GM21529 (cell line): Measurements from ENCODE around the gene SYNPO.

Experiments used
- ATAC-seq: cut with Tn5 transposase; IDR thresholded peaks from one replicate; pipeline ENCODE4 v1.9.1; 2021; ENCODE audit not compliant: unreplicated experiment

Gene SYNPO

GRCh38 chr5:150641824-150642566 lies 1.5 kb downstream of the SYNPO start:
- no peak for ATAC-seq

GRCh38 chr5:150642567-150642927 lies 2.1 kb downstream of the SYNPO start:
- ATAC-seq = no peak

GRCh38 chr5:150642991-150643710 lies 2.7 kb downstream of the SYNPO start:
- no peak for ATAC-seq

- no peak for ATAC-seq
Observed at GRCh38 chr5:150644058-150644457, 3.6 kb downstream of the SYNPO start.

DNA sequence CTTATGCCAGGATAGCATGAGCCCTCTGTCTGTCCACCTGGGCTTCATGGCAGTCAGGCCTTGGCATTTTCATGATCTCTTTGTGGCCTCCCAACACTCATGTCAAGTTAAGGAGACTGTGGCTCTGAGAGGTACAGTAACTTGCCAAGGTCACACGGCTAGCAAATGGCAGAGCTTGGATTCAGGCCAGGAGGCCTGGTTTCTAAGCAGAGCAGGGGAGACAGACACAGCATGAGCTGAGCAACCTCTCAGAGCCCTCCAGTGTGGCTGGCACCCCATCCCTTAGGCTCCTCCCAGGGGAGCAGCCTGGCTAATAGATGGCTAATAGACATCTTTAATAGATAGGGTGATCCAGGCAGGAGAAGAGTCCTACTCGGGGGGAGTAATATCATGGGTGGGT lies 4.1 kb downstream of the SYNPO start:
- ATAC-seq = no peak

DNA sequence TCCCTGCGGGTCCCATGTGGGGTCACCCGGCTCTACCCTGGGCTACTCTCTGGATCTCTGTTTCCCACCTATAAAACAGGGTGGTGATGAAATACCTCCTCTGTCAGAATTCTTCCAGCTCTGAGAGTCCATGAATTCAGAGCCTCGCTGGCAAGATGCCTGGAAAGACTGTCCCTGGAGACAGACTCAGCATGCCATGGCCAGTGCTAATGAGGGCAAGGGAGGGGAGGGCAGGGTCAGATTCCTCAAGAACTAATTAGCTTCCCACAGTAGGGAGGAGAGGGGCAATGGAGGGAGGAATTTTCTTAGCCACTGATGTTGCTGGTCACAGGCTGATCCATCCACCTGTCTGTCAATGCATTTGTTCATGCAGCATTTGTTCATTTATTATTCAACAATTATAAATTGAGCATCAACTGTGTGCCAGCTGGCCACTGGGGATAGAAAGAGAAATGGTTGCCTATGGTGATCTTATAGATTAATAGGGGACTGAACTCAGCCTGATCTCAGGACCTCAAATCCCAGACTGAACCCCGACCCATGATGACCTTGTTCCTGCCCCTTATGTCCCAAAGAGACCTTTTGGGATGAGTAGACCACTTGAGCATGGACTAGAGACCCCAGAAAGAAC lies 4.7 kb downstream of the SYNPO start:
- no peak for ATAC-seq

DNA sequence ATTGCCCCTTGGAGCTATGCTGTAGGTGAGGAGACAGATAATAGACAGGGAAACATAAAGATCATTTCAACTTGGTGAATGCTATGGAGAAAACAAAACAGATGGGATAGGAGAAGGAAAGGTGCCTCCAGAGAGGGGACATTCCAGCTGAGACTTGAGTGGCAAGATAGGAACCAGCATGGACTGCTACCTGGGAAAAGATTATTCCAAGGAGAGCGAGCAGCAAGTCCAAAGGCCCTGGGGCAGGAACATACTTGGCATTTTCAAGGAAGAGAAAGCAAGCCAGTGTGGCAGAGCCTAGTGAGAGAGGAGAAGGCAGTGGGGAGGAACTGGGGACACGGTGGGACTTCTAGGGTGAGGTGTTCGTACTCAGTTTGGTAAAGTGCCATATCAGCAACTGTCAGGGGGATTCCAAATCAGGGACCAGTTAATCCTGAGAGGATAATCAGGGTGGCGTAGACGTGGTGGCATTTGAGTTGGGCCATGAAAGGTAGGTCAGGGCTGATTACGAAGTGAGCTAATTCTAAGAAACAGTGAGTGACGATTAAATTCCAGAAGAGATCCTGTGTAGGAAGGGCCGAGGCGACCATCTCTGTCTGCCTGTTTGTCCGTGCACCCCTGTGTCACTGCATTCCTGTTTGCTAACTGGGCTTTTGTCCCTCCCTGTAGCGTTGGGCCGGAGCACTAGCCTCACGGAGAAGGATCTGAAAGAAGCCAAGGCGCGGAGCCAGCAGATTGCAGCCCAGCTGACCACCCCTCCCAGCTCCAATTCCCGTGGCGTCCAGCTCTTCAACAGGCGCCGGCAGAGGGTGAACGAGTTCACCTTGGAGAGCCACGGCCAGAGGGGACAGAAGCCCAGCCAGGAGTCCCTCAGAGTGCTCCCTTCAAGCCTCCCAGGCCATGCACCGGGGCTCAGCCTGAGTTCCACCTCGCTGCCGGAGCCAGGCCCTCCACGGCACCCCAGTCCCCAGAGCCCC lies 7.1 kb downstream of the SYNPO start:
- no peak for ATAC-seq

DNA sequence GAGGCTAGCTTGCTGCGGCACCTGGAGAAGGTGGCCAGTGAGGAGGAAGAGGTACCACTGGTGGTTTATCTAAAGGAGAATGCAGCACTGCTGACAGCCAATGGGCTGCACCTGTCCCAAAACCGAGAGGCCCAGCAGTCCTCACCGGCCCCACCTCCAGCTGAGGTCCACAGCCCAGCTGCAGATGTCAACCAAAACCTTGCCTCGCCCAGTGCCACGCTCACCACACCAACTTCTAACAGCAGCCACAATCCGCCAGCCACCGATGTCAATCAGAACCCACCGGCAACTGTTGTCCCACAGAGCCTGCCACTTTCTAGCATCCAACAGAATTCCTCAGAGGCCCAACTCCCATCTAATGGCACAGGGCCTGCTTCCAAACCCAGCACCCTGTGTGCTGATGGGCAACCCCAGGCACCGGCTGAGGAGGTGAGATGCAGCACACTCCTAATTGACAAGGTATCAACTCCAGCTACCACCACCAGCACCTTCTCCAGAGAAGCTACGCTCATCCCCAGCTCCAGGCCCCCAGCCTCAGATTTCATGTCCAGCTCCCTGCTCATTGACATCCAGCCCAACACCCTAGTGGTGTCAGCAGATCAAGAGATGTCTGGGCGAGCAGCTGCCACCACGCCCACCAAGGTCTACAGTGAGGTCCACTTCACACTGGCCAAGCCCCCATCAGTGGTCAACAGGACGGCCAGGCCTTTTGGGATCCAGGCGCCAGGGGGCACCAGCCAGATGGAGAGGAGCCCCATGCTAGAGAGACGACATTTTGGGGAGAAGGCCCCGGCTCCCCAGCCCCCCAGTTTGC lies 8.0 kb downstream of the SYNPO start:
- no peak for ATAC-seq

DNA sequence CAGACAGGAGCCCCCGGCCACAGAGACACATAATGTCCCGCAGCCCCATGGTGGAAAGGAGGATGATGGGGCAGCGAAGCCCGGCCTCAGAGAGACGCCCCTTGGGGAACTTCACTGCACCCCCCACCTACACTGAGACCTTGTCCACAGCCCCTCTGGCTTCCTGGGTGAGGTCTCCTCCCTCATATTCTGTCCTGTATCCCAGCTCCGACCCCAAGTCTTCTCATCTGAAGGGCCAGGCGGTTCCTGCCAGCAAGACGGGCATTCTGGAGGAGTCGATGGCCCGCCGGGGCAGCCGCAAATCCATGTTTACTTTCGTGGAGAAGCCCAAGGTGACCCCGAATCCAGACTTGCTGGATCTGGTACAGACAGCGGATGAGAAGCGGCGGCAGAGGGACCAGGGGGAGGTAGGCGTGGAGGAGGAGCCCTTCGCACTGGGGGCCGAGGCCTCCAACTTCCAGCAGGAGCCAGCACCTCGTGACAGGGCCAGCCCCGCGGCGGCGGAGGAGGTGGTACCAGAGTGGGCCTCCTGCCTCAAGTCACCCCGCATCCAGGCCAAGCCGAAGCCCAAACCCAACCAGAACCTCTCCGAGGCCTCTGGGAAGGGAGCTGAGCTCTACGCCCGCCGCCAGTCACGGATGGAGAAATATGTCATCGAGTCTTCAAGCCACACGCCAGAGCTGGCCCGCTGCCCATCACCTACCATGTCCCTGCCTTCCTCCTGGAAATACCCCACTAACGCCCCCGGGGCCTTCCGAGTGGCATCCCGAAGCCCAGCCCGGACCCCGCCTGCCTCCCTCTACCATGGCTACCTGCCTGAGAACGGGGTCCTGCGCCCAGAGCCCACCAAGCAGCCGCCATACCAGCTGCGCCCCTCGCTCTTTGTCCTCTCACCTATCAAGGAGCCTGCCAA lies 8.9 kb downstream of the SYNPO start:
- ATAC-seq = no peak

GRCh38 chr5:150650021-150651006 lies 9.9 kb downstream of the SYNPO start:
- ATAC-seq = no peak

GRCh38 chr5:150651382-150651781 lies 10.9 kb downstream of the SYNPO start:
- ATAC-seq = no peak

DNA sequence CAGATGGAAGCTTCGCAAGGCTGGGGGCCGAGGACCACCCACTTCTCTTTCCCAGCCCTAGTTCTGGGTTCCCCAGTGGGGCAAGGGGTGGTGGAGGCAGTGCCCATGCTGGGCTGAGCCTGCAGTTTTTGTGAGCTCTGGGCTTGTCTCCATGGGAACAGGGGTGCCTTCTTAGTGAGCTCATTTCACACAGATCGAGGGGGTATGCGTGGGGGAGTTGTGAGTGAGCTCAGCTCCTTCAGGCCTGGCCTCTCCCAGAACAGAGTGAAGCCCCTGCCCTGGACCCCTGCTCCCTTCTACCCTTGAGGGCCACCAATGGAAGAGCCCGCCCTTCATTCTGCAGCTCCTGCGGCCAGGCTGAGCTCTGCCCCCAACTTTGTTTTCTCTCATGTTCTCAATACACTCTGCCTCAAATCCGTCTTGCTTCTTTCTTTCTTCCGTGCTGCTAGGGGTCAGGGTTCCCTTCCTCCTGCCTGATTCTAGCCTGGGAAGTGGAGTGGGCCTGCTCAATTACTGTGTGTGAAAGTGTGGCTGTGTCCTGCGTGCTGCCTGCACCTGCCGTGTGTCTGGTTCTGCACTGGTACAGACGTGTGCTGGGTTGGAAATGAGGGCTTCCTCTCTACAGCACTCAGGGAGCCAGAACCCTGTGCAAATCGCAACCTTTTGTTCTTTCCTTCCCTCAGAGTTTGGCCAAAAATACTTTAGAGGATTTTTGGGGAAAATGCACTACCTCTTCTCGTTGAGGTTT lies 11.6 kb downstream of the SYNPO start:
- no peak for ATAC-seq

GRCh38 chr5:150653145-150653761 lies 12.8 kb downstream of the SYNPO start:
- no peak for ATAC-seq

GRCh38 chr5:150653762-150654556 lies 13.5 kb downstream of the SYNPO start:
- ATAC-seq = no peak

DNA sequence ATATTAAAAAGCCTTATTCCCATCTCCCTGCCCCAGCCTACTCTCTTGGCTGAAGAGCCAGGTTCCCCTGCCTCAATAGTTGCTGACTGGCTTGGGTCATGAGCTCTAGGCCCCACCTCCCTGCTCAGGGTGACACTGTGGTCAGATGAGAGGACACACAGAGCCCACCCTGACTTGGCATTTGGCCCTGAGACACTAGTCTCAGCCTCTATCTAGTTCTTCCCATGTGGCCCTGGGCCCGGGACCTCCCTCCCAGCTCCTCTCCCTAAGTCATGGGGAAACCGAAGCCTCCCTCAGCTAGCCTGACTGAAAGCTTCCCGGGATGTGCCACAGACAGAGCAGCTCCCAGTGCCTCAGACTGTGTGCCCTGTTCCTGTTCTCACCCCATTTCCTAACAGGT lies 14.8 kb downstream of the SYNPO start:
- no peak for ATAC-seq
